Natural killer cell (primary cell): ENCODE measurements around the gene GUCY1B1. TPM values are rescaled to one million over a fixed set of nuclear protein-coding genes. Genes with fewer than 3 reads are reported as not detected.

ENCODE experiments used
- ATAC-seq, 3 donors: fragments of 150-1000 bp in 2 of 3; fragments of 200-7000 bp in 1 of 3; cut with Tn5 transposase; 1 replicate in 1 of 3; 2 replicates in 2 of 3; pipeline ENCODE4 v1.10.0; 2021; ENCODE audit warnings: mild to moderate bottlenecking in 2 of 3, moderate library complexity in 2 of 3
- DNase-seq, 2 donors: peaks; one replicate each; pipeline versions ENCODE4 v3.0.0 to v3.0.0-alpha.2; 2013 to 2021; ENCODE audit warnings: mixed read lengths in 1 of 2
- H3K27ac ChIP-seq: one replicate; pipeline ENCODE4 v1.5.1; 2013; ENCODE audit warnings: mild to moderate bottlenecking, low read length
- H3K27me3 ChIP-seq: one replicate; pipeline ENCODE4 v1.6.1; 2013; ENCODE audit warnings: low read length; ENCODE audit not compliant: control insufficient read depth, insufficient read depth
- H3K36me3 ChIP-seq: one replicate; pipeline ENCODE4 v1.6.1; 2013; ENCODE audit warnings: low read length; ENCODE audit not compliant: control insufficient read depth, insufficient read depth
- H3K4me1 ChIP-seq: one replicate; pipeline ENCODE4 v1.6.1; 2013; ENCODE audit warnings: low read length; ENCODE audit not compliant: control insufficient read depth, insufficient read depth
- H3K4me3 ChIP-seq: one replicate; pipeline ENCODE4 v1.5.1; 2013; ENCODE audit warnings: low read length
- H3K9me3 ChIP-seq: one replicate; pipeline ENCODE4 v1.6.1; 2013; ENCODE audit warnings: low read length; ENCODE audit not compliant: control insufficient read depth, insufficient read depth
- H3K27ac Mint-ChIP-seq, 2 donors: one replicate each; pipeline ENCODE4 v1.8.0; 2022; ENCODE audit warnings: mild to moderate bottlenecking in 2 of 2, mixed read lengths in 2 of 2, moderate library complexity in 1 of 2
- H3K27me3 Mint-ChIP-seq, 2 donors: one replicate each; pipeline ENCODE4 v1.8.0; 2022; ENCODE audit warnings: low read depth in 2 of 2, mixed read lengths in 2 of 2
- H3K36me3 Mint-ChIP-seq: one replicate; pipeline ENCODE4 v1.8.0; 2022; ENCODE audit warnings: mixed read lengths
- H3K4me1 Mint-ChIP-seq, 2 donors: one replicate each; pipeline ENCODE4 v1.8.0; 2022; ENCODE audit warnings: mixed read lengths in 2 of 2
- H3K4me3 Mint-ChIP-seq: one replicate; pipeline ENCODE4 v1.8.0; 2022; ENCODE audit warnings: mild to moderate bottlenecking, moderate library complexity, mixed read lengths
- H3K9me3 Mint-ChIP-seq, 2 donors: one replicate each; pipeline ENCODE4 v1.8.0; 2022; ENCODE audit warnings: mixed read lengths in 2 of 2
- WGBS: methylation state at CpG from one replicate; pipeline ENCODE4 v1.1.7; 2013; ENCODE audit warnings: missing lambda C conversion rate; ENCODE audit not compliant: insufficient coverage; 5-methylcytosine and 5-hydroxymethylcytosine counted together
- intact Hi-C: fragments of 100-400 bp; cut with micrococcal nuclease; formaldehyde crosslinking; loops from one replicate; pipeline ENCODE4 v1.14.2; 2022
- total RNA-seq, 4 donors: library from RNA; stranded (reverse); fragments of 120-200 nt in 1 of 4; gene quantifications; one replicate each; pipeline versions ENCODE4 v1.2.3 to v1.2.4, GENCODE V29; 2013 to 2022
- TF ChIP-seq, protein P1 (sequence below): fragments of 200-600 bp; IDR thresholded peaks from one replicate; pipeline ENCODE4 v1.8.0; 2022; ENCODE audit warnings: antibody characterized with exemption

Gene GUCY1B1
- total RNA-seq, 3 donors from 2014 or later (not counting 1 experiment from before 2014, with no cell fraction given), result 2.1 to 4.0 (median 2.8) TPM

DNA sequence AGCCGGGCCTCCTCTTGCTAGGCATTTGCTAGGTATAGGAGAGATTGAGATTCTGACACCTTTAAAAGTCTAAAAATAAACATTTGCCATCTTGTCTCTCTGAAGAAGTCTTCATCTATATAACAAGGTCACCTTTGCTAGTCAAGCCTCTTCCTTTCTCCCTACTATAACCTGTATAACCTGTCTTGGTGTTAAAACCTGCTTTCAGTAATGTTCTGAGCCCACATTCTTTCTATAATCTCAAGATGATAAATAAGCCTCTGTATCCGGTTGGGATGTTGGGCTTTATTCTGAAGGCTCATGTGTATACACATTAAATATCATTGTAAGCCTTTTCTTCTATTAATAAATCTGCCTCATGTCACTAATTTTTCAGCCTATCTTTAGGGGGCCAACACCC, 97.1 kb downstream of the GUCY1B1 start:
- H3K9me3 Mint-ChIP-seq, result peaks cover 0 to 2% of the 10 kb centered on the region in 2 donors
- H3K4me1 Mint-ChIP-seq, result no peaks in the 10 kb centered on the region
- H3K27me3 ChIP-seq, result no peaks in the 10 kb centered on the region
- TF ChIP-seq, protein P1, sequence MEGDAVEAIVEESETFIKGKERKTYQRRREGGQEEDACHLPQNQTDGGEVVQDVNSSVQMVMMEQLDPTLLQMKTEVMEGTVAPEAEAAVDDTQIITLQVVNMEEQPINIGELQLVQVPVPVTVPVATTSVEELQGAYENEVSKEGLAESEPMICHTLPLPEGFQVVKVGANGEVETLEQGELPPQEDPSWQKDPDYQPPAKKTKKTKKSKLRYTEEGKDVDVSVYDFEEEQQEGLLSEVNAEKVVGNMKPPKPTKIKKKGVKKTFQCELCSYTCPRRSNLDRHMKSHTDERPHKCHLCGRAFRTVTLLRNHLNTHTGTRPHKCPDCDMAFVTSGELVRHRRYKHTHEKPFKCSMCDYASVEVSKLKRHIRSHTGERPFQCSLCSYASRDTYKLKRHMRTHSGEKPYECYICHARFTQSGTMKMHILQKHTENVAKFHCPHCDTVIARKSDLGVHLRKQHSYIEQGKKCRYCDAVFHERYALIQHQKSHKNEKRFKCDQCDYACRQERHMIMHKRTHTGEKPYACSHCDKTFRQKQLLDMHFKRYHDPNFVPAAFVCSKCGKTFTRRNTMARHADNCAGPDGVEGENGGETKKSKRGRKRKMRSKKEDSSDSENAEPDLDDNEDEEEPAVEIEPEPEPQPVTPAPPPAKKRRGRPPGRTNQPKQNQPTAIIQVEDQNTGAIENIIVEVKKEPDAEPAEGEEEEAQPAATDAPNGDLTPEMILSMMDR, result no peak
- H3K4me3 Mint-ChIP-seq, result no peak overlapping the region
- ATAC-seq (no peak), DNase-seq (no peak)
- H3K9me3 ChIP-seq, result no peaks in the 10 kb centered on the region
- 100% methylated on average over 2 of the region's 2 CpGs for WGBS
- H3K36me3 ChIP-seq, result no peaks in the 10 kb centered on the region
- no peaks in the 10 kb centered on the region for H3K4me1 ChIP-seq
- no peak overlapping the region for H3K4me3 ChIP-seq
- intact Hi-C loops, result no loop called here
- peaks cover 0 to 7% of the 10 kb centered on the region in 2 donors for H3K27me3 Mint-ChIP-seq
- H3K27ac ChIP-seq, result no peak overlapping the region
- no peak overlapping the region for H3K27ac Mint-ChIP-seq
- no peaks in the 10 kb centered on the region for H3K36me3 Mint-ChIP-seq

Other genes with a start within 250 kb of the GUCY1B1 start
- gene GUCY1A1, start 92.2 kb upstream of the GUCY1B1 start, total RNA-seq, result 1 to 10 TPM; 4.1 to 7.4 (median 5.2) TPM
- not detected for gene ASIC5, start 107.3 kb downstream of the GUCY1B1 start, total RNA-seq
- not detected for gene TDO2, start 144.7 kb downstream of the GUCY1B1 start, total RNA-seq
- 10 to 100 TPM; 20.3 to 25.2 (median 22.2) TPM for gene CTSO, start 194.8 kb downstream of the GUCY1B1 start, total RNA-seq